Lower leg skin (tissue), 4 donors: ENCODE results near the gene TENT5D. TPM values are rescaled to one million over a fixed set of nuclear protein-coding genes. Genes with fewer than 3 reads are reported as not detected.

Experiments
- DNase-seq, 2 donors: peaks; one replicate each; pipeline ENCODE4 v3.0.0-alpha.2; 2019; ENCODE audit warnings: low spot score in 2 of 2
- H3K4me3 ChIP-seq: fragments of 200-600 bp; sonication (generic); 2 replicates; pipeline ENCODE4 v1.5.1; 2017; ENCODE audit warnings: mild to moderate bottlenecking, low read depth; ENCODE audit not compliant: poor library complexity, severe bottlenecking
- CTCF ChIP-seq, 3 donors: fragments of 450-650 bp; IDR thresholded peaks; one replicate each; pipeline ENCODE4 v1.5.1; 2016; ENCODE audit warnings: antibody characterized with exemption in 3 of 3, mild to moderate bottlenecking in 3 of 3, moderate library complexity in 2 of 3
- POLR2A ChIP-seq, 2 donors: fragments of 450-650 bp; IDR thresholded peaks; one replicate each; pipeline ENCODE4 v1.6.1; 2016 to 2017; ENCODE audit warnings: antibody characterized with exemption in 2 of 2, mild to moderate bottlenecking in 1 of 2, moderate library complexity in 1 of 2
- WGBS, 2 donors: methylation state at CpG; one replicate each; pipeline ENCODE4 v1.1.5; 2018; 5-methylcytosine and 5-hydroxymethylcytosine counted together
- intact Hi-C: fragments of 100-400 bp; cut with DNase I; formaldehyde crosslinking; loops from one replicate; pipeline ENCODE4 v1.15.0; 2023; ENCODE audit warnings: low total_unique reads
- total RNA-seq, 4 donors: library from RNA; depleted of rRNA; stranded (reverse); fragments of >200 nt; gene quantifications; one replicate each; pipeline ENCODE4 v1.1.0, GENCODE V29; 2016

The TENT5D gene
- total RNA-seq, 4 donors from 2014 or later = 0.07 TPM; not detected in 3

DNA sequence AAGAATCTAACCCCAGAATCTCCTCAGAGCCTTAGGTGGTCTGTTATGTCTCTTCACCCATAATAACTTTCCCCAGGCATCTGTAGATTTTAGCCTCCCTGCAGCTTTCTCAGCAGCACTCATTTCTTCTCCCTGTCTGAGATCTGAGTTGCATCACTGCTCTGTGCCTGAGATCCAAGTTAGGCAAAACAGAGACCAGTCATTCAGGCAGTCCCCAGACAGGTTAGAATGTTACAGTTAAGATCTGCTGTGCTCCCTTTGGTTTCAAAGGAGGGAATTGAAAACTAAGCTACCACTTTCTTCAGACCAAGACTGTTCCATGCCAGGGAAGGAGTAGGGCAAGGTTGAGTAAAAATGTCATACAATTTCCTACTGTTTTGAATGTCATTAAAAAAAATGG is 65.3 kb downstream of the TENT5D start:
- intact Hi-C loops = no loop called here
- TF ChIP-seq POLR2A (IDR thresholded peaks at IDR 0.05) (no peak), CTCF (IDR thresholded peaks at IDR 0.05) (no peak)
- no peak for DNase-seq
- no peak overlapping the region for H3K4me3 ChIP-seq

DNA sequence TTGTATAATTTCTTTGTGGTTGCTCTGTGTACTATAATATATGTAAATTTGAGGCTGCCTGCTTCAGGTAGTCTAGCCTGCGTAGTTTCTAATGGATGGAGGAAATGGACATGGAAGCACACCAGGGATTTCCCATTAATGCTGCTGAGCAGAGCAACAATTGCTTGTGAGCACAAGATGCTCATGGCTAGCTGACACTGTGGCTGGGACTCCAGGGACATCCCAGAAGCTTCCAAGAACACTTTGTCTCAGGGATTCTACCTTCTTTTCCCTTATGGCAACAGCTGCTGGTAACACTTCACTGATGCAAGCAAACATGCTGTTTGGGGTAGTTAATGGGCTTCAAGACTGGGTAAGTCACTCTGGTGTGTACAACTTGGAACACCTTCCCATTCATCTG is 66.1 kb downstream of the TENT5D start:
- intact Hi-C loops = no loop called here
- TF ChIP-seq POLR2A (IDR thresholded peaks at IDR 0.05) (no peak), CTCF (IDR thresholded peaks at IDR 0.05) (no peak)
- 77 to 100% methylated on average over 1 of the region's 1 CpG for WGBS, 2 donors
- no peak for DNase-seq
- H3K4me3 ChIP-seq = no peak overlapping the region

GRCh38 chrX:80489166-80489565 is 68.9 kb downstream of the TENT5D start:
- no peak for DNase-seq
- intact Hi-C loops = no loop called here
- no peak overlapping the region for H3K4me3 ChIP-seq
- TF ChIP-seq POLR2A (IDR thresholded peaks at IDR 0.05) = no peak
- TF ChIP-seq CTCF (IDR thresholded peaks at IDR 0.05) = no peak
